Mesenchymal stem cell (in vitro differentiated cells and primary cell): ENCODE data around the gene CEBPZ. TPM values are rescaled to one million over a fixed set of nuclear protein-coding genes. Genes with fewer than 3 reads are reported as not detected.

Experiments used
- DNase-seq: peaks from one replicate; pipeline ENCODE4 v3.0.0-alpha.2; 2013
- H2AFZ ChIP-seq: one replicate; pipeline ENCODE4 v1.6.1; 2013; ENCODE audit warnings: low read depth, mild to moderate bottlenecking, control low read depth, inconsistent platforms, low read length, moderate library complexity
- H2AK5ac ChIP-seq: 2 replicates; pipeline ENCODE4 v1.6.1; 2013; ENCODE audit warnings: low read length, moderate library complexity, mild to moderate bottlenecking, inconsistent platforms; ENCODE audit not compliant: severe bottlenecking
- H2BK120ac ChIP-seq: one replicate; pipeline ENCODE4 v1.6.1; 2013; ENCODE audit warnings: low read depth, mild to moderate bottlenecking, inconsistent platforms, low read length, moderate library complexity
- H2BK12ac ChIP-seq, 2 experiments: one replicate each; pipeline ENCODE4 v1.6.1; 2013; ENCODE audit warnings: inconsistent platforms in 2 of 2, low read length in 2 of 2, mild to moderate bottlenecking in 2 of 2, moderate library complexity in 2 of 2, control low read depth in 1 of 2
- H2BK15ac ChIP-seq: one replicate; pipeline ENCODE4 v1.6.1; 2013; ENCODE audit warnings: mild to moderate bottlenecking, low read depth, inconsistent platforms; ENCODE audit not compliant: poor library complexity, severe bottlenecking
- H2BK5ac ChIP-seq: 2 replicates; pipeline ENCODE4 v1.6.1; 2013; ENCODE audit warnings: low read depth, mild to moderate bottlenecking, low read length, control low read depth, inconsistent platforms; ENCODE audit not compliant: poor library complexity, severe bottlenecking
- H3K14ac ChIP-seq, 2 experiments: one replicate each; pipeline ENCODE4 v1.6.1; 2013; ENCODE audit warnings: inconsistent platforms in 2 of 2, low read length in 2 of 2, control low read depth in 1 of 2, mild to moderate bottlenecking in 1 of 2, moderate library complexity in 1 of 2
- H3K18ac ChIP-seq, 2 experiments: one replicate each; pipeline ENCODE4 v1.6.1; 2013; ENCODE audit warnings: inconsistent platforms in 2 of 2, low read length in 2 of 2, control low read depth in 1 of 2, low read depth in 1 of 2, mild to moderate bottlenecking in 1 of 2
- H3K23ac ChIP-seq, 2 experiments: one replicate each; pipeline ENCODE4 v1.6.1; 2013; ENCODE audit warnings: inconsistent platforms in 2 of 2, low read length in 2 of 2, mild to moderate bottlenecking in 2 of 2, moderate library complexity in 2 of 2, control low read depth in 1 of 2
- H3K27ac ChIP-seq: 2 replicates; pipeline ENCODE4 v1.5.1; 2013; ENCODE audit warnings: mild to moderate bottlenecking, moderate library complexity, low read length, control low read depth, inconsistent platforms; ENCODE audit not compliant: poor library complexity, severe bottlenecking
- H3K27me3 ChIP-seq, 2 experiments: 2 replicates each; pipeline versions ENCODE4 v1.6.1 to v1.7.0; 2013; ENCODE audit warnings: low read length in 2 of 2, mild to moderate bottlenecking in 2 of 2, moderate library complexity in 2 of 2, control low read depth in 1 of 2, inconsistent platforms in 1 of 2; ENCODE audit not compliant: control insufficient read depth in 1 of 2, insufficient read depth in 1 of 2
- H3K36me3 ChIP-seq, 2 experiments: 2 replicates each; pipeline versions ENCODE4 v1.6.1 to v1.7.0; 2013; ENCODE audit warnings: low read length in 2 of 2, control low read depth in 1 of 2, inconsistent platforms in 1 of 2, low read depth in 1 of 2, mild to moderate bottlenecking in 1 of 2; ENCODE audit not compliant: insufficient read depth in 2 of 2, control insufficient read depth in 1 of 2
- H3K4ac ChIP-seq, 2 experiments: one replicate each; pipeline ENCODE4 v1.6.1; 2013; ENCODE audit warnings: inconsistent platforms in 2 of 2, low read length in 2 of 2, mild to moderate bottlenecking in 2 of 2, moderate library complexity in 2 of 2, control low read depth in 1 of 2, low read depth in 1 of 2
- H3K4me1 ChIP-seq: 2 replicates; pipeline ENCODE4 v1.6.1; 2013; ENCODE audit warnings: low read depth, low read length, control low read depth; ENCODE audit not compliant: control insufficient read depth, insufficient read depth
- H3K4me2 ChIP-seq: 2 replicates; pipeline ENCODE4 v1.6.1; 2013; ENCODE audit warnings: low read length, mild to moderate bottlenecking, inconsistent platforms; ENCODE audit not compliant: poor library complexity, severe bottlenecking
- H3K4me3 ChIP-seq, 2 experiments: 2 replicates each; pipeline versions ENCODE4 v1.5.1 to v1.7.0; 2013; ENCODE audit warnings: low read length in 2 of 2, mild to moderate bottlenecking in 2 of 2, control low read depth in 1 of 2, low read depth in 1 of 2; ENCODE audit not compliant: insufficient read depth in 1 of 2
- H3K79me1 ChIP-seq: replicated peaks from 2 replicates; pipeline ENCODE4 v1.6.1; 2013; ENCODE audit warnings: mild to moderate bottlenecking, control low read depth, low read length, inconsistent platforms; ENCODE audit not compliant: poor library complexity, severe bottlenecking
- H3K9ac ChIP-seq: 2 replicates; pipeline ENCODE4 v1.7.0; 2013; ENCODE audit warnings: mild to moderate bottlenecking, low read length, moderate library complexity
- H3K9me3 ChIP-seq: 2 replicates; pipeline ENCODE4 v1.7.0; 2013; ENCODE audit warnings: mild to moderate bottlenecking, low read length; ENCODE audit not compliant: control insufficient read depth
- H4K8ac ChIP-seq: one replicate; pipeline ENCODE4 v1.6.1; 2013; ENCODE audit warnings: inconsistent platforms, mild to moderate bottlenecking, low read length, moderate library complexity
- H4K91ac ChIP-seq: one replicate; pipeline ENCODE4 v1.6.1; 2013; ENCODE audit warnings: mild to moderate bottlenecking, low read length, inconsistent platforms
- WGBS: methylation state at CpG from one replicate; pipeline ENCODE4 v1.1.7; 2013; ENCODE audit warnings: mixed read lengths; 5-methylcytosine and 5-hydroxymethylcytosine counted together
- polyA plus RNA-seq, 2 experiments: library from polyadenylated mRNA; stranded (reverse); fragments of 200-250 nt; gene quantifications; one replicate each; pipeline ENCODE4 v1.2.3, GENCODE V29; 2013

CEBPZ gene, protein sequence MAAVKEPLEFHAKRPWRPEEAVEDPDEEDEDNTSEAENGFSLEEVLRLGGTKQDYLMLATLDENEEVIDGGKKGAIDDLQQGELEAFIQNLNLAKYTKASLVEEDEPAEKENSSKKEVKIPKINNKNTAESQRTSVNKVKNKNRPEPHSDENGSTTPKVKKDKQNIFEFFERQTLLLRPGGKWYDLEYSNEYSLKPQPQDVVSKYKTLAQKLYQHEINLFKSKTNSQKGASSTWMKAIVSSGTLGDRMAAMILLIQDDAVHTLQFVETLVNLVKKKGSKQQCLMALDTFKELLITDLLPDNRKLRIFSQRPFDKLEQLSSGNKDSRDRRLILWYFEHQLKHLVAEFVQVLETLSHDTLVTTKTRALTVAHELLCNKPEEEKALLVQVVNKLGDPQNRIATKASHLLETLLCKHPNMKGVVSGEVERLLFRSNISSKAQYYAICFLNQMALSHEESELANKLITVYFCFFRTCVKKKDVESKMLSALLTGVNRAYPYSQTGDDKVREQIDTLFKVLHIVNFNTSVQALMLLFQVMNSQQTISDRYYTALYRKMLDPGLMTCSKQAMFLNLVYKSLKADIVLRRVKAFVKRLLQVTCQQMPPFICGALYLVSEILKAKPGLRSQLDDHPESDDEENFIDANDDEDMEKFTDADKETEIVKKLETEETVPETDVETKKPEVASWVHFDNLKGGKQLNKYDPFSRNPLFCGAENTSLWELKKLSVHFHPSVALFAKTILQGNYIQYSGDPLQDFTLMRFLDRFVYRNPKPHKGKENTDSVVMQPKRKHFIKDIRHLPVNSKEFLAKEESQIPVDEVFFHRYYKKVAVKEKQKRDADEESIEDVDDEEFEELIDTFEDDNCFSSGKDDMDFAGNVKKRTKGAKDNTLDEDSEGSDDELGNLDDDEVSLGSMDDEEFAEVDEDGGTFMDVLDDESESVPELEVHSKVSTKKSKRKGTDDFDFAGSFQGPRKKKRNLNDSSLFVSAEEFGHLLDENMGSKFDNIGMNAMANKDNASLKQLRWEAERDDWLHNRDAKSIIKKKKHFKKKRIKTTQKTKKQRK
- polyA plus RNA-seq (2013, experiment 1 of 2), result 27.8 TPM
- polyA plus RNA-seq (2013, experiment 2 of 2), result 28.1 TPM

DNA sequence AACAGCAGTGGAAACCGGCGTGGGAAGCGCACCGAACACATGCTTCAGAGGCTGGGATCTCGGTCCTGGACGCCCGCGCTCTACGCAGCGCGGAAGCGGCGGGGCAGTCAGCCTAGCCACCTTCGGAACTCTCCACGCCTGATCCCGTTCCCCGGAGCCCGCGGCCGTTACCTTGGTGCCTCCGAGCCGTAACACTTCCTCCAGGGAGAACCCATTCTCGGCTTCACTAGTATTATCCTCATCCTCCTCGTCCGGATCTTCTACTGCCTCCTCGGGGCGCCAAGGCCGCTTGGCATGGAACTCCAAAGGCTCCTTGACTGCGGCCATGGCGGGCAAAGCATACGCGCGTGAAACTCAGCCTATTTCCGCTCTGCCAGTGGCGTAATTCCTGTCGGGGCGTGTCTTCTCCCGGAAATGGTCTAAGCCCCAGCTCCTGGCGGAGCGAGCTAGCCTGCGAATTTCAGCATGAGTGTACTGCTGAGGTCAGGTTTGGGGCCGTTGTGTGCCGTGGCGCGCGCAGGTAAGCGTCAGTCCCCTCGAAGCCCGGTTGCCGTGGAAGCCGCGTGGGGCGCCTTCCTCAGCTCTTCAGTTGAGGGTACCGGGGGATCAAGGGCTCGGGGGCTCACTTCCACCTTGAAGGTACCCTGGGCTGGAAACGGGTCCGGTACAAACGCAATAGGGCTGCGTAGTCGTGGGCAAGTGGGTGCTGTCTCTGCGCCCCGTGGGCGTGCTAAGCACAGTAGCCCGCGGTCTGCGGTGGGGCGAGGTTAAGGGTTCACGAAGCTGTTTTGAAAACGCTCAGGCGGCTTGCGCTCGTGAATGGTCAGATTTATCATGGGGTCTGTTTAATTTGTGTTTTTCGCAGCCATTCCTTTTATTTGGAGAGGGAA, at the start of gene CEBPZ, which contains the start of gene NDUFAF7:
CEBPZ (minus strand) TSS at position 356 of the 890 bp plus-strand sequence; CDS start at position 327, 29 bp downstream.
NDUFAF7 (plus strand) TSS at position 418 of the 890 bp plus-strand sequence; CDS start at position 466, 48 bp downstream.
- Histone ChIP-seq H3K14ac (peak within 1 kb of the TSS in 1 of 2 experiments; percentile 87), H2AFZ (peak within 1 kb of the TSS; percentile 93), H4K8ac (peak within 1 kb of the TSS; percentile 98), H3K4me1 (peaks cover 13% of the 10 kb centered on the region), H3K4ac (peak within 1 kb of the TSS; percentile 90 to 98), H3K9me3 (no peaks in the 10 kb centered on the region), H2AK5ac (peak within 1 kb of the TSS; percentile 65), H4K91ac (peak within 1 kb of the TSS; percentile 87), H3K4me3 (peak within 1 kb of the TSS; percentile 88 to 95), H2BK12ac (peak within 1 kb of the TSS in 1 of 2 experiments; percentile 84), H3K23ac (peak within 1 kb of the TSS in 1 of 2 experiments; percentile 50), H3K79me1 (peaks cover 15% of the 10 kb centered on the region), H3K27ac (peak within 1 kb of the TSS; percentile 96), H3K4me2 (peak within 1 kb of the TSS; percentile 100), H2BK15ac (peak within 1 kb of the TSS; percentile 65), H3K18ac (peak within 1 kb of the TSS; percentile 93 to 97), H2BK120ac (peak within 1 kb of the TSS; percentile 87), H3K9ac (peak within 1 kb of the TSS; percentile 99), H3K36me3 (peaks cover 4 to 38% of the 10 kb centered on the region in 2 experiments), H3K27me3 (no peaks in the 10 kb centered on the region), H2BK5ac (peak within 1 kb of the TSS; percentile 93)
- peak; percentile 96 for DNase-seq
- under 1% methylated on average over 73 of the region's 73 CpGs for WGBS

DNA sequence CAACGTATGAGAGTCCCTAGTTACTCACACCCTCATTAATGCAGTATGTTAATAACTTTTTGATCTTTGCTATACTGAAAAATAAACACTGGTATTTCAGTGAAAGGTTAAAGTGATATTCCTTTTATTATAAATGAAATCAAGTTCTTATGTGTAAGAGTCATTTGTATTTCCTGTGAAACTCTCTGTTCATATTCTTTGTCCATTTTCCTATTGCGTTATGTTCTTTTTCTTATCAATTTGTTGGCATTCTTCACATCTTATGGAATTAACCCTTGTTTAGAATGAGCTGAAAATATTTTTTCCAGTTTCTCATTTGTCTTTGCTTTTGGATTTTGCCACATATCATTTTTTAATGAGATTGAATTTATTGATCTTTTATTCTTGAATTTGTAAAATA, 44.9 kb upstream of the CEBPZ start:
- Histone ChIP-seq H3K36me3 (peaks cover 9 to 92% of the 10 kb centered on the region in 2 experiments), H2BK120ac (no peak overlapping the region), H3K79me1 (peaks cover 8% of the 10 kb centered on the region), H3K4me2 (no peak overlapping the region), H2BK15ac (no peak overlapping the region), H3K27ac (no peak overlapping the region), H2BK5ac (no peak overlapping the region), H4K8ac (no peak overlapping the region), H3K23ac (no peak overlapping the region), H2BK12ac (no peak overlapping the region), H2AK5ac (no peak overlapping the region), H2AFZ (no peak overlapping the region), H4K91ac (no peak overlapping the region), H3K4ac (no peak overlapping the region), H3K9me3 (no peaks in the 10 kb centered on the region), H3K9ac (no peak overlapping the region), H3K4me3 (no peak overlapping the region), H3K18ac (no peak overlapping the region), H3K14ac (no peak overlapping the region), H3K4me1 (no peaks in the 10 kb centered on the region), H3K27me3 (no peaks in the 10 kb centered on the region)
- DNase-seq, result no peak
- WGBS, result no CpG with 5 or more reads among the region's 2 CpGs

DNA sequence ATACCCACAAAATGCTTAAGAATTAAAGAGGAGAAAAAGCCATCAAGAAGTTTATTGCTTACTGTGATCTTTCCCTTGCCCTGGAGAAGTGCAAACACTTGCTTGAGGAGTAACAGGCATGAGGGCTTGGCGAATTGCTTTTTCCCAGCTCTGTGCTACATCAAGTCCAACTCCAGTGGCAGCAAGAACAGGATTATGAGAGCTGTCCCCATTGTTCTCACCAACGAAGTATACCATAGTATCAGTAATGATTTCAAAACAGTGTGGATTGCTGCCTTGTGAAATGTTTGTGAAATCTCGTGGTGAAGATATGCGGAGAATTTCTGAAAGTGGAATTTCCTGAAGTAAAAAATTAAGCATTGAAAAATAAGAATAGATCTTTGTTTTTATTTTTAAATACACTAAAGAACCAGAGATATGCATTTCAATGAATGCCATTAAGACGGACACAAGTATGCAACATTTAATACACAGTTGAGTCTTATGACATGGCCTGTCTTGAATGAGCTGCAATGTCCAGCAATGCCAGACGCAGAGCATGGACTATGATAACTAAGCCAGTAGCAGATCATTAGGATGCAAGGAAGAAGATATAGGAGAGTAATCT, 43.1 kb upstream of the CEBPZ start:
- no peak overlapping the region for H3K4me3 ChIP-seq
- H3K27me3 ChIP-seq, result no peaks in the 10 kb centered on the region
- no peak overlapping the region for H3K4ac ChIP-seq
- DNase-seq, result no peak
- H3K4me2 ChIP-seq, result no peak overlapping the region
- H3K18ac ChIP-seq, result no peak overlapping the region
- no peak overlapping the region for H2AFZ ChIP-seq
- no peaks in the 10 kb centered on the region for H3K4me1 ChIP-seq
- no peak overlapping the region for H3K14ac ChIP-seq
- H3K9ac ChIP-seq, result no peak overlapping the region
- no peak overlapping the region for H2BK15ac ChIP-seq
- H2BK5ac ChIP-seq, result no peak overlapping the region
- WGBS, result 92% methylated on average over 5 of the region's 6 CpGs
- no peak overlapping the region for H3K27ac ChIP-seq
- no peak overlapping the region for H2BK12ac ChIP-seq
- H3K36me3 ChIP-seq, result peaks cover 9 to 91% of the 10 kb centered on the region in 2 experiments
- H2BK120ac ChIP-seq, result no peak overlapping the region
- H2AK5ac ChIP-seq, result no peak overlapping the region
- no peaks in the 10 kb centered on the region for H3K9me3 ChIP-seq
- H4K91ac ChIP-seq, result no peak overlapping the region
- no peak overlapping the region for H4K8ac ChIP-seq
- no peak overlapping the region for H3K23ac ChIP-seq
- H3K79me1 ChIP-seq, result peaks cover 8% of the 10 kb centered on the region
